Measurements from ENCODE around the gene PARK7. TPM values are rescaled to one million over a fixed set of nuclear protein-coding genes. Genes with fewer than 3 reads are reported as not detected.

The PARK7 gene
- total RNA-seq, 1 donor: 60.9 TPM

DNA sequence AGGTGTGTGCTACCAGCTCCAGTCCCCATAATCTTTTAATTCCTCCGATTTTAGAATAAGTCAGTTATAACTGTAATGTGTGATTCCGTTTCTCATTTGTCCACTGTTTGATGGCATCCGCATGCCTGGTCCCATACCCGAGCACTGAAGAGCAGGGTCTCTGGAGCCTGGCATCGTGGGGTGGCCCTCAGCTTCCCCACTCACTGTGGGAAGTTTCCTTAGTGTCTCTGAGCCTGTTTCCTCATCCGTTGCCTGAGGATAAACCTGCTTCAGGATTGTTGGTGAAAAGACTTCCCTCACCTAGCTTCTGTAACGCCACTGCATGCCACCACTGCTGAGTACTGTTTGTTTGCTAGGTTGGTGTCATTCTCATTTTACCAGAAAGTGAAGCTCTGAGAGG, 19.5 kb downstream of the PARK7 start:
- no peak for DNase-seq (ENCODE audit: low read depth in 2 of 3, low spot score in 2 of 3)

DNA sequence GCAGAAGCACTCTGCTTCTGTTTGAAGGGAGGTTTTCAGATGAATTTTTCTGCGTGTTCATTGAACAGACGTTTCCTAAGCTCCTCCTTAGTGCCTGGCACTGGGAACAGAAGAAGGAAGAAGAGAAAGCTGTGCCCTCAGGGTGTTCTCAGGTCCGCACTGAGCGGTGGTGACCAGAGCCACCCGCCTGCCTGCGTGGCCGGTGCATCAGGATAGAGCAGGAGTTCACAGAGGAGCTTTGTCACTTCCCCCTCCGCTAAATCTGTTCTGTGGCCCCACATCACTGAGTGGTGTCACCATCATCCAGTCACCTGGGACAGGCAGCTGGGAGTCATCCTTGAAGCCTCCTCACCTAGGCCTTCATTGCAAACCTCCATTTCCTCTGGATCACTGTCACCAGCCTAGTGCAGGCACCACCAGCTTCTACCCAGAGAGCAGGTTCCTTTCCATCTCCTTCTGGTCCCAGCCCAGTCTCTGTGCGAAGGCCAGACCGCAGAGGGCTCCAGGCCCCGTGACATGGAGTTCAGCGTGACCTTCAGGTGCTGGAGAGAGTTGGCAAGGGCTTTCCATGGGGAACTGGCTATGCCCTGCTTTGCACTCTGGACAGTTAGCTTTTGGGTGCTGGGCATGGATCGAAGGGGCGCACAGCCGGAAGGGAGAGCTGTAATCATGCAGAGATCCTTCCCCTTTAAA, 21.7 kb downstream of the PARK7 start:
- DNase-seq (ENCODE audit: low read depth in 2 of 3, low spot score in 2 of 3): no peak

DNA sequence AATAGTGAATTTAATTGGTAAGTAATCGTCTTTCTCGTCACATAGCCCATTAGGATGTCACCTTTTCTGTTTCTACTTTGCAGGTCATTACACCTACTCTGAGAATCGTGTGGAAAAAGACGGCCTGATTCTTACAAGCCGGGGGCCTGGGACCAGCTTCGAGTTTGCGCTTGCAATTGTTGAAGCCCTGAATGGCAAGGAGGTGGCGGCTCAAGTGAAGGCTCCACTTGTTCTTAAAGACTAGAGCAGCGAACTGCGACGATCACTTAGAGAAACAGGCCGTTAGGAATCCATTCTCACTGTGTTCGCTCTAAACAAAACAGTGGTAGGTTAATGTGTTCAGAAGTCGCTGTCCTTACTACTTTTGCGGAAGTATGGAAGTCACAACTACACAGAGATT, 23.3 kb downstream of the PARK7 start:
- DNase-seq (ENCODE audit: low read depth in 2 of 3, low spot score in 2 of 3): no peak

DNA sequence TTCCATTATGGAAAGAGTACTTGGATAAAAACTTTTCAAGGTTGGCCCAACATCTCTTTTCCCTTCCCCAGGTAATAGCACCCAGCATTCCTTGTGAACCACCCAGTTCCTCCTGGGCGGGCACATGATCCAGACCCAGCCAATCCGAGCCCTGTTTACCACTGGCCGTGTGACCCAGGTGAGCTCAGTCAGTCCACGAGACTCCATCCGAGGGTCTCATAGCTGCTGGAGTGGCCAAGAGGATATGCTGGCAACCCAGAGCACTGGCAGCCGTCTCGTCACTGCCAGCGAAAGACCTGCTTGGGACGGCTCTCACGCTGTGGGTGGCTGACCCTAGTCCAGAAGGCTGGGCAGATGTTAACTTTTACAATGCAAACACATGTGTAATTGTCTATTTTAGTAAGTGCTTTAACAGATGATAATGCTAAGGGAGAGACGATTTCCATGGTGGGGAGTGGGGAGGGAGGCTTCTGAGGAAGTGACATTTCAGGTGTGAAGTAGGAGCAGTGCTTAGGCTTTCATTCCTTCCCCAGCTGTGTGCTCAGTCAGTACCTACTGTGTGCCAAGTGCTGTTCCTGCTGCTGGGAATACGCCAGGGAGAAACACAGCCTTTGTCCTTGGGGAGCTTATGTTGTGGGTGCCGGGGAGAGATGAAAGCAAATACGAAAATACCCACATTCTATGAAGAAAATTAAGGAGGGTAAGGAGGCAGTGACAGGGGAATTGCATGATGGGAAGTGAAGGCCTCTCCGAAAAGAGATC, 24.5 kb downstream of the PARK7 start:
- no peak for DNase-seq (ENCODE audit: low read depth in 2 of 3, low spot score in 2 of 3)

DNA sequence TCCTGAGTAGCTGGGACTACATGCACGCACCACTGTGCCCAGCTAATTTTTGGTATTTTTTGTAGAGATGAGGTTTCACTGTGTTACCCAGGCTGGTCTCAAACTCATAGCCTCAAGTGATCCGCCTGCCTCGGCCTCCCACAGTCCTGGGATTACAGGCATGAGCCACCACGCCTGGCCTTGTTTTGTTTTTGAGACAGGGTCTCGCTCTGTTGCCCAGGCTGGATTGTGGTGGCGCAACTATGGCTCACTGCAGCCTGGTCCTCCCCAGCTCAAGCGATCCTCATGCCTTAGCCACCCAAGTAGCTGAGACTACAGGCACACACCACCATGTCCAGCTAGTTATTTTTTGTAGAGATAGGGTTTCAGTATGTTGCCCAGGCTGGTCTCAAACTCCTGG, 26.0 kb downstream of the PARK7 start:
- DNase-seq (ENCODE audit: low read depth in 2 of 3, low spot score in 2 of 3): no peak

DNA sequence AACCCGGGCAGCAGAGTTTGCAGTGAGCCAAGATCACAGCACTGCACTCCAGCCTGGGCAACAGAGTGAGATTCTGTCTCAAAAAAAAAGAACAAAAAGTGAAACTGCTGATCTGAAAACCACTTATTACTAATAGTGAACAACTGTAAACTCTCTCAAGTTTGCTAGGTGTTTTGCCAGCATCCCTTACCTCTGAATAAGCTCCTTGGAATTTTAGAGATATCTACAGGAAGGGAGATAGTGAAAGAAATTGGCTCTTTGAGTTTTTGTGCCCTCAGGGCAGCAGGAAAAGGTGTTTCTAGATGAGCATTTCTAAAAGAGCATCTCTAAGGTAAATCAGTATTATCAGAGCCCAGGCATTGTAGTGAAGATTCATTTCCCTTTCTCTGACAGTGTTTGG, 27.1 kb downstream of the PARK7 start:
- no peak for DNase-seq (ENCODE audit: low read depth in 2 of 3, low spot score in 2 of 3)

DNA sequence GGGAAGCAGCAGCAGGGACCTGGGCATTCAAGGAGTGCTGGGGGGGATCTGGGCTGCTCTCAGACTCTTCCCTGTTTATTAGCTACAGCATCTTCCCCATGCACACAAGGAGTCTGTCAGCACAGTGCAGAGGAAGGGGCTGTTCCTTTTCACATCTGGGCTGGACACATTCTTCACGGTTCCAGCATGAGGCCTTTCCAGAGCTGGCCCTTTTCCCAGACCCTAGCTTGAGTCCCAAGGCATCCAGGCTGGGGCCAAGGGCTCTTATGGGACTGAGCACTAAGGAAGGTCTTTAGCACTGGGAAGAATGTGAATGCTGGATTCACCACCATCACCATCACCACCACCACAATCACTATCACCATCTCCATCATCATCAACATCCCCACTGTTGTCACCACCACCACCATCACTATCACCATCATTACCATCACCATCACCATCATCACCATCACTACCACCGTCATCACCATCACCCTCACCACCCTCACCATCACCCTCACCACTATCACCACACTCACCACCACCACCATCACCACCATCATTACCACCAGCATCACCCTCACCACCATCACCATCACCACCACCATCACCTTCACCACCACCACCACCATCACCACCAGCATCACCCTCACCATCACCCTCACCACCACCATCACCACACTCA, 28.4 kb downstream of the PARK7 start:
- no peak for DNase-seq (ENCODE audit: low read depth in 2 of 3, low spot score in 2 of 3)

DNA sequence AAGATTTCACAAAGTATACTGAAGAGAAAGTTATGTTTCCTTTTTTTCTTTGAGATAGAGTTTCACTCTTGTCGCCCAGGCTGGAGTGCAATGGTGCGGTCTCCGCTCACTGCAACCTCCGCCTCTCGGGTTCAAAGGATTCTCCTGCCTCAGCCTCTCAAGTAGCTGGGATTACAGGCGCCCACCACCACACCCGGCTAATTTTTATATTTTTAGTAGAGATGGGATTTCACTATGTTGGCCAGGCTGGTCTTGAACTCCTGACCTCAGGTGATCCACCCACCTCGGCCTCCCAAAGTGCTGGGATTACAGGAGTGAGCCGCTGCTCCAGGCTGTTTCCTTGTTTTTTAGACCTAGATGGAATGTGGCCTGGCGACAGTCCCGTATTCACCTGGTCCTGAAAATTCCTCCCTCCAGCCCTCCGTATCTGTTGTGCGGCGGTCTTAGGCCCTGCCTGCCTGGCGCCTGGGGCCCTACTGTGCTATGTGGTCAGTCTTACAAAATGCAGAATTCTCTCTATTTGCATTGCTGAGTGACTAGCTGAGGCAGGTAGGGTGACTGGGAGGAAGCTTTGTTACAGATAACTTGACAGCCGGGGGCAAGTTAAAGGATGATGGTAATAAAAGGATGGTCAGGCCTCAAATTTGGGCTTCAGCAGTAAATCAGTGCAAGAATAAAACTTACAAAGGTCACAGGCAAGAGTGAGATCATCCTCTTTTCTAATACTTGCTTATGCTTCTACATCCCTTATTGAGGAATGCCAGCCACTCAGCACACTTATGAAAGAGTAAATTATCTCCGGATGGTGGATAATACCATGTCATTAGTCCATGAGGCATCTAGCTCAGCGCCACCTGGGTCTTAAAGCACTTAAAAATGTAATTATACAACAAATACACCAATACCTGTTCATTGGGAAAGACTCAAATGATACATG, 30.3 kb downstream of the PARK7 start:
- DNase-seq (ENCODE audit: low read depth in 2 of 3, low spot score in 2 of 3): no peak

DNA sequence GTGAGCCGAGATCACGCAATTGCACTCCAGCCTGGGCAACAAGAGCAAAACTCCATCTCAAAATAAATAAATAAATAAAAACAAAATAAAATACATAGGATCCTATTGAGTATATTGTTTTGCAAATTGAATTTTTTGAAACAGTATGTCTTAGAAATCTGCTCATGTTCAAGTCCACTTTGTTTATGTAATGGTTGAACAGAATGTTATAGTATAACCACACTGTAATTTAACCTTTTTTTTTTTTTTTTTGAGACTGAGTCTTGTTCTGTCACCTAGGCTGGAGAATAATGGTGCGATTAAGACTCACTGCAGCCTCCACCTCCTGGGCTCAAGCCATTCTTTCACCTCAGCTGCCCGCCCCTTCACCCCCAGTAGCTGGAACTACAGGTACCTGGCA, 31.4 kb downstream of the PARK7 start:
- DNase-seq (ENCODE audit: low read depth in 2 of 3, low spot score in 2 of 3): no peak

DNA sequence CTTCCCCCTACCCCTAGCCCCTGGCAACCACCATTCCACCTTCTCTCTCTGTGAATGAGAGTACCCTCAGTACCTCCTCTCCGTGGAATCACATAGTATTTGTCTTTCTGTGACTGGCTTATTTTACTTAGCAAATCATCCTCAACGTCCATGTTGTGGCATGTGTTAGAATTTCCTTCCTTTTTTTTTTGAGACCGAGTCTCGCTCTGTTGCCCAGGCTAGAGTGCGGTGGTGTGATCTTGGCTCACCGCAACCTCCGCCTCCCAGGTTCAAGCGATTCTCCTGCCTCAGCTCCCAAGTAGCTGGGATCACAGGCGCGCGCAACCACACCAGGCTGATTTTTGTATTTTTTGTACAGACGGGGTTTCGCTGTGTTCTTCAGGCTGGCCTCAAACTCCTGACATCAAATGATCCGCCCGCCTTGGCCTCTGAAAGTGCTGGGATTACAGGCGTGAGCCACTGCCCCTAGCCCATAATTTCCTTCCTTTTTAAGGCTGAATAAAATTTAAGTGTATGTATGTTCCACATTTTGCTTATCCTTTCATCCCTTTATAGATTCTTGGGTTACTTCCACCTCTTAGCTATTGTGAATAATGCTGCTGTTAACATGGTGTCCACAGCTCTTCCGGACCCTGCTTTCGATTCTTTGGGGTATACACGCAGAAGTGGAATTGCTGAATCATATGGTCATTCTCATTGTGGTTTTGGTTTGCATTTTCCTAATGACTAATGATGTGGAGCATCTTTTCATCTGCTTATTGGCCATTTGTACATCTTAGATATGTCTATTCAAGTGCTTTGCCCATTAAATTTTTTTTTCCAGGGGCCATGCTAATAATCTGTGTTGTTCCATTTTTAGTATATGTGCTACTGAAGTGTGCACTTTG, 32.3 kb downstream of the PARK7 start:
- no peak for DNase-seq (ENCODE audit: low read depth in 2 of 3, low spot score in 2 of 3)

DNA sequence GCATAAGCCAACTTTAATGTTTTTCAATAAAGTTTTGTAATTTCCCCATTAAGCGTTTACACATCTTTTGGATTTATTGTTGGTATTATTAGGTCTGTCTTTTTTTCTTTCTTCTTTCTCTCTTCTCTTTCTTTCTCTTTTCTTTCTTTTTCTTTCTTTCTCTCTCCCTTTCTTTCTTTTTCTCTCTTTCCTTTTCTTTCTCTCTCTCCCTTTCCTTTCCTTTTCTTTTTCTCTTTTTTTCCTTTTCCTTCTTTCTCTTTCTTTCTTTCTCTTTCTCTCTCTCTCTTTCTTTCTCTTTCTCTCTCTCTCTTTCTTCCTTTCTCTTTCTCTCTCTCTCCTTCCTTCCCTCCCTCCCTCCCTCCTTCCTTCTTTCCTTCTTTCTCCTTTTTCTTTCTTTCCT, 33.3 kb downstream of the PARK7 start:
- no peak for DNase-seq (ENCODE audit: low read depth in 2 of 3, low spot score in 2 of 3)

DNA sequence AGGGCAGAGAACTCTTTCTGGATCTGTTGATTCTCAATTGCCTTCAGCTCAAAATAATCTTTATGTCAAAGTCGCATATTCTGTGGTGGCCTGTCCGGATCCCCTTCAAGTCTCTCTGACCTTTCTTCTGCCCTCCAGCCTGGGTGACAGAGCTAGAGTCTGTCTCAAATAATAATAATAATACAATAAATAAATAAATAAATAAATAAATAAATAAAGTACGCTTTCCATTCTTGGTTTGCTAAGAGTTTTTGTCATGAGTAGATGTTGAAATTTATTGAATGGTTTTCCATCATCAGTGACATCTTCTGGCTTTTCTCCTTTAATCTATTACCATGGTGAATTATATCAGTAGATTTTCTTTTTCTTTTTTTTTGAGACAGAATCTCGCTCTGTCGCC, 33.9 kb downstream of the PARK7 start:
- DNase-seq (ENCODE audit: low read depth in 2 of 3, low spot score in 2 of 3): no peak

DNA sequence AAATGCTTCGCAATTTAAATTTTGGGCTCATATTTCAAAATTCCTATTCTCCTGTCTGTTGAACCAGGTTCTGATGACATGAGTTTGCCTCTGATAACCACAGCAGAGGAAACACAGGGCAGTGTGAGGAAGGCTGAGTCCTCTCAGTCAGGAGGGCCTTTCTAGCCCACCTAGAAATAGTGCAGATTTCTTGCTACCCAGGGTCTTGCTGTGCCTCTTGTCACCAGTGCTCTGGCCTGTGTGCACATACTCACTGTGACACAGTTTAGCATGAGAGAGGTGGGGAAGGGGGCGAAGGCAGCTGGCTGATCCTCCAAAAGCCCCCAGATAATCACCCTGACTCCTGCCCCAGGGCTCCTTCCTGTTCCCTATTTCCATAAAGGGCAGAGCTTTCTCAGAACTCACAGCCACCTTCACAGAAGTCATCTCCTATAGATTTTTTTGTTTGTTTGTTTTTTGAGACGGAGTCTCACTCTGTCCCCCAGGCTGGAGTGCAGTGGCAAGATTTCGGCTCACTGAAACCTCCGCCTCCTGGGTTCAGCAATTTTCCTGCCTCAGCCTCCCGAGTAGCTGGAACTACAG, 40.9 kb downstream of the PARK7 start:
- no peak for DNase-seq (ENCODE audit: low read depth in 2 of 3, low spot score in 2 of 3)

DNA sequence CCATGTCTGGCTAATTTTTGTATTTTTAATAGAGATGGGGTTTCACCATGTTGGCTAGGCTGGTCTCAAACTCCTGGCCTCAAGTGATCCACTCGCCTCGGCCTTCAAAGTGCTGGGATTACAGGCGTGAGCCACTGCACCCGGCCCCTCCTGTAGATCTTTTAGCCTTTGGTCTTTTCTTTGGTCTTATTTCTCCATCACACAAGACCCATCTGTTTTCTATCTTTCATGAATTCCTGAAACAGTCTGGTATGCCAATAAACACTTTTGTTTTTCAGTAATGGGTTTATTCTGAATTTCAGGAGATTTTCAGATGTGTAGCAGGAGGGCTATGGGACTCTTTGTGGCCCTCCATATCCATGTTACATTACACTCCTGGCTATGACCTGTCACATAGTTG, 41.4 kb downstream of the PARK7 start:
- no peak for DNase-seq (ENCODE audit: low read depth in 2 of 3, low spot score in 2 of 3)

DNA sequence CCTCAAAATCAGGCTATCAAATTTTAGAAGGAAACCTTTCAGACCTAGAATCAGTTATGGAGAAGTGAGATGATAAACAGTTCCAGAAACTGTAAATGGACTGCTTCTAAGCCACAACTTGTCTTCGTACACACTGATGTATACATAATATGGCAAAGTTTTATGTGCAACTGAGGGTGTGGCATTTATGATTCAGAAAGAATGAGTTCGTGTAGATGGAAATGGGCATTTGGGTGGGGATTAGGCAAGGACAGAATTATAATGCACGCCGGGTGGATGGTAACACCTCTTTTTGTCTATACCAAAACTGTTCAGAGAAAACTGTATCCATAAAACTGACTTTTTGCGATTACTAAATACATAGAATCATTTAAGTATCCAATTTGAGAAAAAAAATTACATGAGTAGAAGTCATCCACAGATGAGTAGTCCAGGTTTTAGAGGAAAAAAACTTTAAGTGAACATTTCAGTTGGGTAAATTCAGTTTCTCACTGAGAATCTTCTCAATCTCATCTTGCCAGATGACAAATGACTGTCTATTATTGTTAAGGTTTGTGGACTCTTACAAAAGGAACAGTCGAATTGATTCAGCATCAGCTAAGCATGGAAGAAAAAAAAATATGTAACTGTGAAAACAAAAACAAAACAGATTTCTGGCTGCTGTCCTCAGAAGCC, 42.1 kb downstream of the PARK7 start:
- no peak for DNase-seq (ENCODE audit: low read depth in 2 of 3, low spot score in 2 of 3)

DNA sequence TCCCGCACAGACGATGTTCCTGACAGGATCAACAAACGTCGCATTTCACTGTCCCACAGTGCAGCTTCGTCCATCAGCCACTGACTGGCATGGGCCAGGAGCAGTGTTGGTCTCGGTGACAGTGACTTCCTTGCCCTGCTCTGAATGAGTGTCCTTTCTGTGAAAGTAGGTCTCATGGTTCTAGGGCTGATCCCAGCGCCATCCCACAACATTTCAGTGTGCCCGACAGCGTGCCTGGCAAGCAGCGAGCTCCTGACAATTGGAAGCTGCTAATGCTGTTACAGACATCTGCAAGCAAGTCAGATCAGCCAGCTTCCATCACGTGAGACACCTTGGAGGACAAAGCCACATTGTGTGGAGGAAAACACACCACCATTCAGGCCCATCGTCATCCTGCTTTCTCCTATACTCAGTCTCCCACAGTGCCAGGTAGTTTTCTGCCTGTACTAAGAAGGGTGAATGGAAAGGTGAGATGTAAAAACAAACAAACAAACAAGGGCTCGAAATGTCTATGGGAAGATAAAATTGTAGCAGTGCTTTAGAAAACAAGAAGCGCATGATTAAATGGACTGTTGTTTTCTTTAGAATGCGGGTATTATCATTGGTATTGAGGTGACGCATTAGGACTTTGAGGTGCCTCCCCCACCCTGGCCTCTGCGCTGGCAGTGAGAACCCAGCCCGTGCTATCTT, 42.7 kb downstream of the PARK7 start:
- no peak for DNase-seq (ENCODE audit: low read depth in 2 of 3, low spot score in 2 of 3)

DNA sequence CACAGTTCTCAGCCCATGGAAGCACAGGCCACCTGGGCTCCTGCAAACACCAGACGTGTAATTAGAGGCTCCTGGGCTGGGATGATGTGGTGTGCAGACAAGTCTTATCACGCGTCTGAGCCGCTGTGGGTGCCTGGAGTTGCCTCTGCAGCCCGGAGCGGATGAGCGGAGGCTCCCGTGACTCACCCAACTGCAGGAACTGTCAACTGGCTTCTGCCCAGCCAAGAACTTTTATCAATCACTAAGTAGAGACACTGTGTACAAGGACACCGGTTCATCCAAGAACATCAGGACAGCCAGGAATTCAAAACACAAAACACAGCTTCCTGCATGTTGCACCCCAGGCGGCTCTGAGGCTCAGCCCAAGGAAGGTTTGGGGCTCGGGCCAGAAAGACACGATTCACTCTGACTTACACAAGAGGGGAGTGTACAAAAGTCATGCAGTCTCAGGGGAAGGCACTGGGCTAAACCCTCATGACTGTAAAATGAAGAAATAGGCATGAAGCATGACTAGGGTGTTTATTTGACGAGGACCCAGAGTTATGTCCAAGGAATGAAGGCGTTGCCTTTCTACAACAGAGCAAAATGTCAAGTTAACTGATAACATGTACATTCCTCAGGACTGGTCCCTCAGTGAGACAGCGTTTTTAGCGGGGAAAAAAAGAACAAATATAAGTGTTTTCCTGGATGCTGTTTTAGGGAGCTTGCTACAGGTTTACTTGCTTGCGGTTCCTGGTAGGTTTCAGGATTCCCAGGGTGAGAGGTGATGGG, 43.5 kb downstream of the PARK7 start:
- DNase-seq (ENCODE audit: low read depth in 2 of 3, low spot score in 2 of 3): no peak
